Measurements from ENCODE around the gene CCDC170.

GRCh38 chr6:151549790-151550189 is 56.0 kb downstream of the CCDC170 start:
- TF ChIP-seq CTCF (IDR thresholded peaks at IDR 0.05) = no peak
- TF ChIP-seq RXRA (IDR thresholded peaks at IDR 0.05; ENCODE audit: borderline replicate concordance, low read depth) = no peak
